ENCODE measurements around the gene ITPRIPL2. TPM values are rescaled to one million over a fixed set of nuclear protein-coding genes. Genes with fewer than 3 reads are reported as not detected.

ITPRIPL2 gene
- total RNA-seq, 4 donors from 2014 or later = 22.9 to 79.3 (median 48.0) TPM

DNA sequence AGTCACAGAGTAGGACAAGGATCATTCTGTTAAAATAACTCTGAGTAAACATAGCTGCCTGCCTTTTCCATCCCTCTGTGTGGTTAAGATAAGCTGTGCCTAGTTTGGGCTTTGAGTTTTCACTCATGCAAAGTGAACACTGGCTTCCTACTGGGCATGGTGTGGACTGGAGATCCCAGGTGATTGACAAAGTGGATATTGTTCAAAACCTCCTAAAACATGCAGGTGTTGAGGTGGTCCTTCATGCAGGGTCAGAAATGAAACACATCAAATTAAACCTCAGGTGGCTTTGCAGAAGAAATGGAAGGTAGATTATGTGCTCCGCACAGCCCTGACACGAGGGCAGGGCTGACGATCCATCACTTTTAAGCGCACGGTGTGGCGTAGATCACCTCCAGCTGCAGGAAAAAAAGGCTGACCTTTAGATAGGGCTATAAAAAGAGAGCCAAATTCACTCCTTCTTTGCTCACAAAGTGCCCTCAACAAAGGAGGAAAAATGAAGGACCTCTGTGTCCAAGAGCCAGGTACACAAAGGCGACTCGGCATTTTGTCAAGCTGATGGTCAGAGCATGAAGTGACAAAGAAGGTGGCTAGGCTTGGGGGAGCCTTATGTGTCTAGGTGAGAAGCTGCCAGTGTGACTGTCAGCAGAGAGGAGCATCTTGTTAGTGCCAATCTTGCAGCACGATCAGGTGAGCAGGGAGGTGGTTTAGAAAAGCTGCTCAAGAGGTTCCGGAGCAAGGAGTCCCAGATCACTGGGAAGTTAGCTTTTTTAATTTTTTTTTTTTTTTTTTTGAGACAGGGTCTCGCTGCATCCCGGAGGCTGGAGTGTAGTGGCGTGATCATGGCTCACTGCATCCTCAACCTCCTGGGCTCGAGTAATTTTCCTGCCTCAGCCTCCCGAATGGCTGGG lies 19.9 kb upstream of the ITPRIPL2 start:
- no peak for TF ChIP-seq CTCF (IDR thresholded peaks at IDR 0.05)
- TF ChIP-seq POLR2AphosphoS5 (IDR thresholded peaks at IDR 0.05) = no peak
- no peak for TF ChIP-seq EP300 (IDR thresholded peaks at IDR 0.05; ENCODE audit: low read depth)
- no peak for TF ChIP-seq POLR2A (IDR thresholded peaks at IDR 0.05)
- DNase-seq = no peak

DNA sequence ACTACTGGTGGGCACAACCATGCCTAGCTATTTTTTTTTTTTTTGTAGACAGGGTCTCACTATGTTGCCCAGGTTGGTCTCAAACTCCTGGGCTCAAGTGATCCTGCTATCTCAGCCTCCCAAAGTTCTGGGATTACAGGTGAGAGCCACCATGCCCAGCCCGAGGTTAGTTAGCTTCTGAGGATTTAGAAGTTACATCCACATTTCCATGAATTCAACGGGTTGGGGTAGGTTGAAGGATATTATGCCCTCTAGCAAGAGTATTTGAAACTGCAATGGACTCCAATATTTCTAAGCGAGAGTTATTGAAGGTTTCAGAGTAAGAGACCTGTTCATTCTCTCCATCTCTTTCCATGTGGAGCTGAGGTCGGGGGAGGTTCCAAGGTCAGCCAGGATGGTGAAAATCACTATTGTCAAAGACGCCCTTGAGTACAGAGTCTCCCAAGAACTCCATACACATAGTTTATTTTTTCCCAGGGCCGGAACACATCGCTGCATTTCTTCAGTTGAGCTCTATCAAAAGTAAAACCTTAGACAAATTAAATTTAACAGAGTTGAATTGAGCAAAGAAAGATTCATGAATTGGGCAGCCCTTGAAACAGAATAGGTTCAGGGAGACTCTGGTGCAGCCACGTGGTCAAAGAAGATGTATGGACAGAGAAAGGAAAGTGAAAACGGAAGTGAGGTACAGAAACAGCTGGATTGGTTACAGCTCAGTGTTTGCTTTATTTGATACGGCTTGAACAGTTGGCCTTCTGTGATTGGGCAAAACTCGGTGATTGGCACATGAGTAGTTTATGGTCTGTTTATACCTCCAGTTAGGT lies 19.0 kb upstream of the ITPRIPL2 start:
- WGBS, 2 donors (ENCODE audit: low coverage in 1 of 2) = 58 to 70% methylated on average over 10 to 11 of the region's 11 CpGs
- H3K4me1 ChIP-seq = peaks cover 0 to 6% (median 0%) of the 10 kb centered on the region in 4 donors
- H3K9me3 ChIP-seq = no peaks in the 10 kb centered on the region
- TF ChIP-seq POLR2AphosphoS5 (IDR thresholded peaks at IDR 0.05) (no peak), CTCF (IDR thresholded peaks at IDR 0.05) (no peak), POLR2A (IDR thresholded peaks at IDR 0.05) (no peak), EP300 (IDR thresholded peaks at IDR 0.05; ENCODE audit: low read depth) (no peak)
- H3K27me3 ChIP-seq = no peaks in the 10 kb centered on the region
- intact Hi-C loops (cut with DNase I; ENCODE audit: low total_unique reads) = no loop called here
- peak; percentile 50 for DNase-seq
- in situ Hi-C loops (cut with MboI; ENCODE audit: low pct_ligation_motif_present in 1 of 4, low pct_unique_long_range_greater_than_20kb in 1 of 4, low sequenced_read_pairs in 3 of 4) = loop anchor here (5.0 to 25.0 kb wide), 4 partner anchors 78 to 418 kb away; partner anchors contain the start of genes CCP110 (in 2 of the 4) and GDE1 (in 2 of the 4)
- no peaks in the 10 kb centered on the region for H3K36me3 ChIP-seq
- H3K27ac ChIP-seq = no peak overlapping the region
- H3K4me3 ChIP-seq = no peak overlapping the region

More for the DNA sequence above, 19.9 kb upstream of the ITPRIPL2 start:
- intact Hi-C loops (cut with DNase I; ENCODE audit: low total_unique reads) (no loop called here), in situ Hi-C loops (cut with MboI; ENCODE audit: low pct_ligation_motif_present in 1 of 4, low pct_unique_long_range_greater_than_20kb in 1 of 4, low sequenced_read_pairs in 3 of 4) (loop anchor here (5.0 to 25.0 kb wide), 4 partner anchors 78 to 418 kb away; partner anchors contain the start of genes CCP110 (in 2 of the 4) and GDE1 (in 2 of the 4))
- no peak overlapping the region for H3K27ac ChIP-seq
- WGBS, 2 donors (ENCODE audit: low coverage in 1 of 2) = 86 to 90% methylated on average over 12 to 15 of the region's 15 CpGs
- no peaks in the 10 kb centered on the region for H3K36me3 ChIP-seq
- no peak overlapping the region for H3K4me3 ChIP-seq
- H3K9me3 ChIP-seq = no peaks in the 10 kb centered on the region
- H3K4me1 ChIP-seq = peaks cover 0 to 6% (median 0%) of the 10 kb centered on the region in 4 donors
- H3K27me3 ChIP-seq = no peaks in the 10 kb centered on the region

GRCh38 chr16:19095654-19096053 lies 18.1 kb upstream of the ITPRIPL2 start:
- Histone ChIP-seq H3K4me3 (no peak overlapping the region), H3K4me1 (peaks cover 0 to 6% (median 0%) of the 10 kb centered on the region in 4 donors), H3K9me3 (no peaks in the 10 kb centered on the region), H3K27me3 (no peaks in the 10 kb centered on the region), H3K27ac (no peak overlapping the region), H3K36me3 (no peaks in the 10 kb centered on the region)
- no peak for DNase-seq
- in situ Hi-C loops (cut with MboI; ENCODE audit: low pct_ligation_motif_present in 1 of 4, low pct_unique_long_range_greater_than_20kb in 1 of 4, low sequenced_read_pairs in 3 of 4) (loop anchor here (10.0 to 25.0 kb wide), 3 partner anchors 392 to 417 kb away; partner anchors contain the start of genes CCP110 (in 2 of the 4) and GDE1 (in 2 of the 4)), intact Hi-C loops (cut with DNase I; ENCODE audit: low total_unique reads) (no loop called here)
- WGBS, 2 donors (ENCODE audit: low coverage in 1 of 2) = 78 to 89% methylated on average over 3 to 5 of the region's 5 CpGs
- TF ChIP-seq POLR2AphosphoS5 (IDR thresholded peaks at IDR 0.05) (no peak), EP300 (IDR thresholded peaks at IDR 0.05; ENCODE audit: low read depth) (no peak), CTCF (IDR thresholded peaks at IDR 0.05) (no peak), POLR2A (IDR thresholded peaks at IDR 0.05) (no peak)

Measured in transverse colon (tissue), 4 donors.